HCT116 (cell line): ENCODE measurements around the gene SNX20. TPM values are rescaled to one million over a fixed set of nuclear protein-coding genes. Genes with fewer than 3 reads are reported as not detected.

Experiments used
- ATAC-seq: fragments of 200-7000 bp; cut with Tn5 transposase; 2 replicates; pipeline ENCODE4 v1.9.1; 2020; ENCODE audit warnings: mild to moderate bottlenecking, moderate library complexity
- BruUV-seq: library from RNA; stranded (reverse); fragments of 400-500 nt; replicated peaks from 2 replicates; lab custom pipeline; 2021; lab: Mats Ljungman, UMichigan
- CTCF ChIA-PET: fragments of 300-600 bp; sonication (Branson Sonifier 250); formaldehyde crosslinking; loops from one replicate; lab custom pipeline; 2021; ENCODE audit warnings: antibody characterized with exemption; lab: Charles Lee
- POLR2A ChIA-PET: fragments of 300-600, 350-600 bp; sonication (Branson Sonifier 250); formaldehyde crosslinking; loops from one replicate; lab custom pipeline; 2021; ENCODE audit warnings: antibody characterized with exemption; lab: Charles Lee
- RAD21 ChIA-PET, 2 experiments: fragments of 300-600 bp; sonication (Branson Sonifier 250); formaldehyde crosslinking; loops; one replicate each; lab custom pipeline; 2023; ENCODE audit warnings: low total read pairs in 2 of 2; ENCODE audit not compliant: uncharacterized antibody in 2 of 2, unreplicated experiment in 2 of 2, low non-redundant PET in 1 of 2; lab: Charles Lee
- DNase-seq: peaks from one replicate; pipeline ENCODE4 v3.0.0-alpha.2; 2010; ENCODE audit warnings: low read depth, low spot score
- H2AFZ ChIP-seq: fragments of 200-600 bp; shearing (Covaris generic), sonication (generic); 2 replicates; pipeline ENCODE4 v1.6.1; 2017; ENCODE audit warnings: low read depth, mixed run types, mixed read lengths, antibody characterized with exemption, low read length; ENCODE audit not compliant: poor library complexity, severe bottlenecking
- H3K27ac ChIP-seq: 2 replicates; pipeline ENCODE4 v1.5.1; 2012; ENCODE audit warnings: low read depth, low read length
- H3K27me3 ChIP-seq: fragments of 200-600 bp; sonication (generic); 2 replicates; pipeline ENCODE4 v1.6.1; 2016; ENCODE audit warnings: mixed run types, low read length, mixed read lengths; ENCODE audit not compliant: insufficient read depth
- H3K36me3 ChIP-seq, 2 experiments: fragments of 200-500 bp in 1 of 2; fragments of 200-600 bp in 1 of 2; sonication (Bioruptor generic) in 1 of 2; sonication (generic) in 1 of 2; 2 replicates each; pipeline versions ENCODE4 v1.5.1 to v1.6.1; 2014 to 2016; ENCODE audit warnings: low read length in 2 of 2, inconsistent platforms in 1 of 2, mixed read lengths in 1 of 2, mixed run types in 1 of 2; ENCODE audit not compliant: insufficient read depth in 2 of 2, control insufficient read depth in 1 of 2
- H3K4me1 ChIP-seq, 2 experiments: fragments of 200-600 bp in 1 of 2; sonication (generic) in 1 of 2; 2 replicates each; pipeline versions ENCODE4 v1.5.1 to v1.6.1; 2012 to 2017; ENCODE audit warnings: low read length in 2 of 2, inconsistent platforms in 1 of 2, mild to moderate bottlenecking in 1 of 2, mixed read lengths in 1 of 2, mixed run types in 1 of 2, moderate library complexity in 1 of 2; ENCODE audit not compliant: insufficient read depth in 2 of 2, control insufficient read depth in 1 of 2
- H3K4me2 ChIP-seq: fragments of 200-600 bp; sonication (generic); 2 replicates; pipeline ENCODE4 v1.6.1; 2017; ENCODE audit warnings: mixed run types, low read length, mixed read lengths
- H3K4me3 ChIP-seq, 2 experiments: fragments of 200-600 bp in 1 of 2; sonication (generic) in 1 of 2; replicated peaks in 1 of 2; 2 replicates each; pipeline ENCODE4 v1.5.1; 2011 to 2016; ENCODE audit warnings: low read length in 2 of 2, control low read depth in 1 of 2, low read depth in 1 of 2, mild to moderate bottlenecking in 1 of 2, mixed read lengths in 1 of 2, mixed run types in 1 of 2
- H3K79me2 ChIP-seq: fragments of 200-600 bp; sonication (generic); 2 replicates; pipeline ENCODE4 v1.6.1; 2017; ENCODE audit warnings: mild to moderate bottlenecking, mixed run types, low read length, moderate library complexity, mixed read lengths; ENCODE audit not compliant: insufficient read depth
- H3K9ac ChIP-seq: fragments of 200-600 bp; sonication (generic); 2 replicates; pipeline ENCODE4 v1.6.1; 2016; ENCODE audit warnings: low read length, mixed read lengths
- H3K9me2 ChIP-seq: fragments of 200-600 bp; sonication (generic), shearing (Covaris generic); 2 replicates; pipeline ENCODE4 v1.6.1; 2017; ENCODE audit warnings: mixed run types, mild to moderate bottlenecking, moderate library complexity; ENCODE audit not compliant: insufficient read depth
- H3K9me3 ChIP-seq, 2 experiments: fragments of 200-500 bp in 1 of 2; fragments of 200-600 bp in 1 of 2; sonication (Bioruptor generic) in 1 of 2; sonication (generic) in 1 of 2; 2 replicates each; pipeline ENCODE4 v1.6.1; 2014 to 2017; ENCODE audit warnings: low read length in 2 of 2, mixed read lengths in 2 of 2, inconsistent platforms in 1 of 2, low read depth in 1 of 2, mild to moderate bottlenecking in 1 of 2, mixed run types in 1 of 2, moderate library complexity in 1 of 2; ENCODE audit not compliant: control insufficient read depth in 1 of 2, insufficient read depth in 1 of 2
- H4K20me1 ChIP-seq: fragments of 200-600 bp; sonication (generic), shearing (Covaris generic); 2 replicates; pipeline ENCODE4 v1.6.1; 2017; ENCODE audit warnings: mixed run types, mild to moderate bottlenecking, moderate library complexity; ENCODE audit not compliant: insufficient read depth
- ELF1 ChIP-seq: IDR thresholded peaks from 2 replicates; pipeline ENCODE4 v1.6.1; 2012; ENCODE audit warnings: low read depth, borderline replicate concordance
- EZH2 ChIP-seq: fragments of 200-600 bp; sonication (generic); IDR thresholded peaks from 2 replicates; pipeline ENCODE4 v1.6.1; 2017; ENCODE audit warnings: antibody characterized with exemption, mixed run types
- FOSL1 ChIP-seq: IDR thresholded peaks from 2 replicates; pipeline ENCODE4 v1.6.1; 2012; ENCODE audit warnings: low read depth
- POLR2A ChIP-seq: IDR thresholded peaks from 2 replicates; pipeline ENCODE4 v1.7.0; 2011; ENCODE audit warnings: borderline replicate concordance; ENCODE audit not compliant: insufficient read depth, insufficient read length; ENCODE audit errors: extremely low read depth
- POLR2AphosphoS5 ChIP-seq: IDR thresholded peaks from 2 replicates; pipeline ENCODE4 v1.6.1; 2011; ENCODE audit warnings: mild to moderate bottlenecking, low read depth, low read length, moderate library complexity
- RAD21 ChIP-seq: IDR thresholded peaks from 2 replicates; pipeline ENCODE4 v1.6.1; 2012; ENCODE audit warnings: low read depth, mild to moderate bottlenecking
- SIN3A ChIP-seq: IDR thresholded peaks from 2 replicates; pipeline ENCODE4 v1.6.1; 2012; ENCODE audit warnings: low read depth
- SP1 ChIP-seq: IDR thresholded peaks from 2 replicates; pipeline ENCODE4 v1.6.1; 2012; ENCODE audit warnings: low read depth
- SRF ChIP-seq: IDR thresholded peaks from 2 replicates; pipeline ENCODE4 v1.6.1; 2012; ENCODE audit warnings: low read depth
- ZBTB33 ChIP-seq: IDR thresholded peaks from 2 replicates; pipeline ENCODE4 v1.6.1; 2011; ENCODE audit warnings: mild to moderate bottlenecking, low read length, moderate library complexity; ENCODE audit not compliant: insufficient replicate concordance; ENCODE audit errors: extremely low read depth
- ZNF274 ChIP-seq: fragments of 200-500 bp; sonication (Bioruptor generic); IDR thresholded peaks from 2 replicates; pipeline ENCODE4 v1.6.1; 2014; ENCODE audit warnings: mild to moderate bottlenecking, low read depth, low read length, inconsistent platforms
- intact Hi-C: fragments of 100-400 bp; cut with micrococcal nuclease; formaldehyde crosslinking; loops from 2 replicates; pipeline ENCODE4 v1.10.0; 2022
- total RNA-seq: library from RNA; stranded (reverse); gene quantifications from one replicate; pipeline ENCODE4 v1.2.1, GENCODE V29; 2021; ENCODE audit not compliant: unreplicated experiment
- TF ChIP-seq, protein P1 (sequence below), 3 experiments: fragments of 200-600 bp in 1 of 3; sonication (generic) in 1 of 3; IDR thresholded peaks in 2 of 3; conservative IDR thresholded peaks in 1 of 3; 2 replicates each; pipeline ENCODE4 v1.5.1; 2012 to 2017; ENCODE audit warnings: low read depth in 2 of 3, low read length in 2 of 3, antibody characterized with exemption in 1 of 3, borderline replicate concordance in 1 of 3, control low read depth in 1 of 3, mild to moderate bottlenecking in 1 of 3, mixed read lengths in 1 of 3, mixed run types in 1 of 3, moderate library complexity in 1 of 3; ENCODE audit not compliant: insufficient read depth in 1 of 3

Gene SNX20
- total RNA-seq, 1 experiment from 2014 or later: 0.07 TPM

DNA sequence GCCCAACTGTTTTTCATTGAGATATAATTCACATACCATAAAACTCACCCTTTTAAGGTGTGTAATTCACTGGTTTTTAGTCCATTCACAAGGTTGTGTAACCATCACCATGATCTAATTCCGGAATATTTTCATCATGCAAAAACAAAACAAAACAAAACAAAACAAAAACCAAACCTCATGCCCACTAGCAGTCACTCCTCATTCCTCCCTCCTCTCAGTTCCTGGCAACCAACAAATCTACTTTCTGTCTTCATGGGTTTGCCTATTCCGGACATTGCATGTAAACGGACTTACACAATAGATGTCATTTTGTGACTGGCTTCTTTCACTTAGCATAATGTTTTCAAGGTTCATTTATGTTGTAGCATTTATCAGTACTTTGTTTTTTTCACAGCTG lies 7.8 kb upstream of the SNX20 start:
- Histone ChIP-seq H3K27me3 (no peaks in the 10 kb centered on the region), H3K79me2 (no peaks in the 10 kb centered on the region), H2AFZ (no peak overlapping the region), H3K9me3 (no peaks in the 10 kb centered on the region), H3K4me3 (no peak overlapping the region), H3K9me2 (no peaks in the 10 kb centered on the region), H3K4me2 (no peak overlapping the region), H3K27ac (no peak overlapping the region), H3K4me1 (peaks cover 2 to 9% of the 10 kb centered on the region in 2 experiments; a peak in 2 of 4 replicates), H3K9ac (no peak overlapping the region), H4K20me1 (no peaks in the 10 kb centered on the region), H3K36me3 (no peaks in the 10 kb centered on the region)
- intact Hi-C loops: no loop called here
- POLR2A ChIA-PET: no interaction called here
- DNase-seq: no peak
- no TSS peak for BruUV-seq
- RAD21 ChIA-PET: no interaction called here
- CTCF ChIA-PET: no interaction called here
- no peak for ATAC-seq
- TF ChIP-seq ZNF274 (no peak), FOSL1 (no peak), EZH2 (no peak), POLR2AphosphoS5 (no peak), SP1 (no peak), SRF (no peak), RAD21 (no peak), ELF1 (no peak), ZBTB33 (no peak), POLR2A (no peak), SIN3A (no peak)
- TF ChIP-seq, protein P1, sequence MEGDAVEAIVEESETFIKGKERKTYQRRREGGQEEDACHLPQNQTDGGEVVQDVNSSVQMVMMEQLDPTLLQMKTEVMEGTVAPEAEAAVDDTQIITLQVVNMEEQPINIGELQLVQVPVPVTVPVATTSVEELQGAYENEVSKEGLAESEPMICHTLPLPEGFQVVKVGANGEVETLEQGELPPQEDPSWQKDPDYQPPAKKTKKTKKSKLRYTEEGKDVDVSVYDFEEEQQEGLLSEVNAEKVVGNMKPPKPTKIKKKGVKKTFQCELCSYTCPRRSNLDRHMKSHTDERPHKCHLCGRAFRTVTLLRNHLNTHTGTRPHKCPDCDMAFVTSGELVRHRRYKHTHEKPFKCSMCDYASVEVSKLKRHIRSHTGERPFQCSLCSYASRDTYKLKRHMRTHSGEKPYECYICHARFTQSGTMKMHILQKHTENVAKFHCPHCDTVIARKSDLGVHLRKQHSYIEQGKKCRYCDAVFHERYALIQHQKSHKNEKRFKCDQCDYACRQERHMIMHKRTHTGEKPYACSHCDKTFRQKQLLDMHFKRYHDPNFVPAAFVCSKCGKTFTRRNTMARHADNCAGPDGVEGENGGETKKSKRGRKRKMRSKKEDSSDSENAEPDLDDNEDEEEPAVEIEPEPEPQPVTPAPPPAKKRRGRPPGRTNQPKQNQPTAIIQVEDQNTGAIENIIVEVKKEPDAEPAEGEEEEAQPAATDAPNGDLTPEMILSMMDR (IDR thresholded peaks at IDR 0.05 in 2 of 3, conservative IDR thresholded peaks at IDR 0.05 in 1 of 3; ENCODE audit: borderline replicate concordance in 1 of 3, insufficient read depth in 1 of 3, low read depth in 2 of 3, low read length in 2 of 3): no peak
- TF ChIP-seq, all 23 proteins: peak for 0
